Measurements from ENCODE around the gene ZDHHC22. TPM values are rescaled to one million over a fixed set of nuclear protein-coding genes. Genes with fewer than 3 reads are reported as not detected.

ZDHHC22 gene
- total RNA-seq, 1 donor from 2014 or later: not detected

DNA sequence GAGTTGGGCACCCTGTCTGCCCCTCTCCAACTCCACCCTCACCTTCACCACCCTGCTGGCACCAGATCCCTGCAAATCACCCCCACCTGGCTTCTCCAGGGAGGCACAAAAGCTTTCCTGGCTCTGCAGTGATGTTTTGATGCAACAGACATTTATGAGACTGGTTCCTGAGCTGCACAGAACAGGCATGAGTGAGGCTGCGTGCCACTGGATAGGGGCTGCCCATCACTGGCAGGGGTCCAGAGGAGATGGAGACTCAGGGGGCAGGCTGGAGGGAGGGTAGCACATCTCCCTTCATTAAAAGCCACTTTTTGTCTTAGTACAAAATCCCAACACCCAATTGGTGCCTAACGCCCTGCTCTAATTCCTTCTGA is 17.3 kb upstream of the ZDHHC22 start:
- ATAC-seq (ENCODE audit: poor library complexity): no peak
- DNase-seq: no peak
- intact Hi-C loops (cut with DNase I): no loop called here

DNA sequence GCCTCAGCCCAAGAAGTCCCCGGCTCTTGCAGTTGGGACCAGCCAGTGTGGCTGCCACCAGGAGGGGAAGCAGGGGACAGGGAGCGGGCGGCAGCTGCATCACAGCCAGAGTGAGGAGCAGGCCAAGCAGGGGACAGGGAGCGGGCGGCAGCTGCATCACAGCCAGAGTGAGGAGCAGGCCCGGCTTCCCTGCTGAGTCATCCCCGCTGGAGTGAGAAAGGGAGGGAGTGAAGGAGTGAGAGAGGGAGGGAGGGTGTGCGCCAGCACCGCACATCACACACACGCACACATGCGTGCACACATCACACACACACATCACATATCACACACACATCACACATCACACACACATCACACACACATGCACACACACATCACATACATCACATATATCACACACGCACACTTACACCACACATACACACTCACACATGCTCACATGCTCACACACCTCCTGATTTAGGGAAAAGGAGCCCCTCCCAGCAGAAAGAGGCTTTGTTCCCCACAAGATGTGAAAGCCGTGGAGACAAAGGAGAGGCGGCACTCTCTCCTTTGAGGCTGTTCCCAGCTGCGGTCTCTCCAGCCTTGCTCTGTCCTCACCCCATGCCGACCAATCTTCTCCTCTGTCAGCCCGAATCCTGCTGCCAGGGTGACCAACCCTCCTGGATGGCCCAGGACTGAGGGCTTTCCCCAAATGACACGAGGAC is 16.7 kb upstream of the ZDHHC22 start:
- intact Hi-C loops (cut with DNase I): no loop called here
- DNase-seq: peak; percentile 72
- peak; percentile 91 for ATAC-seq (ENCODE audit: poor library complexity)

DNA sequence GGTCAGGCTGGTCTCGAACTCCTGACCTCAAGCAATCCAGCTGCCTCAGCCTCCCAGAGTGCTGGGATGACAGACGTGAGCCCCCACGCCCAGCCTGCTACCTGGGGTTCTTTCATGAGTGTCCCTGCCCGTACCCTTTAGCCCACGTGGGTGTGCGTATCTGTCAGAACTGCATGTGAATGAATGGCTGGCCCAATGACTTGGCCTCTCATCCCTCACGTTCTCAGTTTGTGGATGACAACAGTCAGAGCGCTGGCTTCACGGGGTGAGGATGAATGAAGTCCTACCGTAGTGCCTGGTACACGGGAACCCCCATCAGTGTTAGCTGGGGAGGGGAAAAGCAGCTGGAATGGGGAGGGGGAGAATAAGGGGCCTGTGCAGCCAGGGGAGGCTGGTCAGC is 16.1 kb upstream of the ZDHHC22 start:
- DNase-seq (no peak), ATAC-seq (ENCODE audit: poor library complexity) (no peak)
- intact Hi-C loops (cut with DNase I): no loop called here

DNA sequence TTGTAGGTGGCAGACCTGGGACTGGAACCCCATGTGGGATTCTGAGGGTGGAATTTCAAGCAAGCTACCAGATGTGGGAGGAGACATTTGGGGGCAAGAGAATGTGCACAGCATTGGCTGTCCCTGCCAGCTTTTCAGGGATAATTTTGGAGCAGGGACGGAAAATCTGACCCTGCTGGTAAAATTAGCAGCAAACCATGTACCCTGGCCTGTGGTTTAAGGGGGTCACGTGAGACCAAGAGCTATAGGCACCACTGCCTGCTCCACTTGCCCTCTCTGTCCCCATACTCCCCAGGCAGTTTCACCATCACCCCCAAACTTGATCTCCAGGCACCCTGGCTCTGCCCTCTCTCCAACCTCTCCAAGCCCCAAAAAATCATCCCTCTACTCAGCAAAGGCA is 13.5 kb upstream of the ZDHHC22 start:
- DNase-seq: no peak
- intact Hi-C loops (cut with DNase I): loop anchor here (2.0 kb wide), 1 partner anchor 160 kb away; no protein-coding TSS in a partner anchor
- no peak for ATAC-seq (ENCODE audit: poor library complexity)

DNA sequence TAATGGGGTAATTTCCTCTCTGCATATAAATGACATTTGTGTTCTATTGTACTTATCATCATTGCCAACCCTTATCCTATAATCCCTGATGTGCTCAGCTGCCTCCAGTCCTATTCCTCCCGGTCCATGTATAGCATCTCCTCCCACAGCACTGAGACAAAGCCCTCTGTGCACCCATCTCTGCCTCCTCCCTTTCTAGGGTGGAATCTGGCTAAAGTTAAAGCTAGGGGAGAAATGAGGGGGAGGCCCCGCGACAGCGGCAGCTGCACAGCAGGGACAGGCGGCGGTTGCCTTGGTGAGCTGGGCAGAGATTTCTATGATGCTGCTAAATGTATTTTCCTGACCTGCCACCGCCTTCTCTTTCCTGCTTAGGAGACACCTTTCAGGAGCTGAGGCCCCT is 12.8 kb upstream of the ZDHHC22 start:
- intact Hi-C loops (cut with DNase I): loop anchor here (2.0 kb wide), 1 partner anchor 160 kb away; no protein-coding TSS in a partner anchor

DNA sequence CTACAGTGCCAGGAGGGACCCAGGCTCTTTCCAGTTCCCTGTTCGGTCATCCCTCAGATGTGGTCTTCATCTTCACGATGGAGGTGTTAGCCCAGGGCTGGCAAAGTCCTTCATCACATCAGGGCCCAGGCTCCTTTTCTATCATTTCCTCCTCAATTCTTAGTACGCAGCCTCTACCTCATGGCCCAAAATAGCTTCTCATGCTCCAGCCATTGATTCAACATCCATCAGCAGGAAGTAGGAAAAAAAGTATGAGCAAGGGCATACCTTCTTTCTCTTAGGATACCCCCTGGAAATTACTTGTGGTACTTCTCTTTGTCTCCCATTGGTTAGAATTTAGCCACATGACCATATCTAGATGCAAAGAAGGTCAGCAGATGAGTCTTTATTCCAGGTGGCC is 12.2 kb upstream of the ZDHHC22 start:
- no peak for DNase-seq
- intact Hi-C loops (cut with DNase I): loop anchor here (2.0 kb wide), 1 partner anchor 161 kb away; no protein-coding TSS in a partner anchor

More for the DNA sequence above, 12.8 kb upstream of the ZDHHC22 start:
- no peak for ATAC-seq (ENCODE audit: poor library complexity)
- DNase-seq: no peak

DNA sequence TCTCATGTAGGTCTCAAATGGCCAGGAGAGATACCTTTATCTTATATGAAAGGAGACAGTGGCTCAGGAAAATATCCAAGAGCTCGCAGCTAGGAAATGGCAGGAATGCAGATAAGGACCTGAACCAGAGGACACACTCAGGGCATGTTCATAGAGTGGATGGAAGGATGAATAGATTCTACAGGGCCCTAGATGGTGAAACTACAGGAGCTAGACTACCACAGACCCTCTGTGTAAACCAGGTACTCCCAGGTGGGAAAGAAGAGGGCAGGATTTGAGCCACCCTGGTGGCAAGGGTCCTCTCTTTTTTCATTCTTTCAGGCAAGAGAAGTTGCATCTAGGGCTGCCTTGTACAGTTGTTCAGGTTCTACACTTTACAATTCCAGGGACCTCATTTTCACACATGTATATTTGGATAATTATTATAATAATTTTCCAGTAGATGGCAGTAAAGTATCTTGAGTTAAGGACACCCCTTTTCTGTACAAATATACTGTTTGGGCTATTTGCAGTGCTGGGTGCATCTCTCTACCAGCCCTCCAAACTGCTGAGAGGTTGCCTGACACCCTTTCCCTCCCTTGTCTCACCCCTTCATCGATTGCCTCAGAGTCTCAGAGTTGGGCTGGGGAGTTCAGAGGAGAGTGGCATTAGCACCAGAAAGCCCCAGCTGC is 10.5 kb upstream of the ZDHHC22 start:
- DNase-seq: no peak
- ATAC-seq (ENCODE audit: poor library complexity): peak; percentile 38
- intact Hi-C loops (cut with DNase I): no loop called here

More for the DNA sequence above, 12.2 kb upstream of the ZDHHC22 start:
- ATAC-seq (ENCODE audit: poor library complexity): no peak

DNA sequence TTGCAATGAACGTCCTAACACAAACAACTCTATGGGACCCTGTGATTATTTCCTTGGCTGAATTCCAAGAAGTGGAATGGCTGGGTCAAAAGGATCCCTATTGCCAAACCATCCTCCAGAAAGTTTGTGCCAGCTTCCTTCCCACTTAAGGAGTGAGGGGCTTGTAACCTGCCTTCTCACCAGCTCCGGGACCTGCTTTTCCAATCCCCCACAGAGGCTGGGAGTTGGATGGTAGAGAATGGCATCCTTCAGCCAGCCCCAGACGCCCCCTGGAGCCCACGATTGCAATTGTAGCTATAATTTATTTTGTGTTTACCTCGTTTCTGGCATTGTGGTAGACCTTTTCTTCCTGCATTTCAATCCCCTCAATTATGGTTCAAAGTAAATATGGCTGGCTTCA is 9.7 kb upstream of the ZDHHC22 start:
- no peak for ATAC-seq (ENCODE audit: poor library complexity)
- intact Hi-C loops (cut with DNase I): no loop called here
- DNase-seq: no peak

DNA sequence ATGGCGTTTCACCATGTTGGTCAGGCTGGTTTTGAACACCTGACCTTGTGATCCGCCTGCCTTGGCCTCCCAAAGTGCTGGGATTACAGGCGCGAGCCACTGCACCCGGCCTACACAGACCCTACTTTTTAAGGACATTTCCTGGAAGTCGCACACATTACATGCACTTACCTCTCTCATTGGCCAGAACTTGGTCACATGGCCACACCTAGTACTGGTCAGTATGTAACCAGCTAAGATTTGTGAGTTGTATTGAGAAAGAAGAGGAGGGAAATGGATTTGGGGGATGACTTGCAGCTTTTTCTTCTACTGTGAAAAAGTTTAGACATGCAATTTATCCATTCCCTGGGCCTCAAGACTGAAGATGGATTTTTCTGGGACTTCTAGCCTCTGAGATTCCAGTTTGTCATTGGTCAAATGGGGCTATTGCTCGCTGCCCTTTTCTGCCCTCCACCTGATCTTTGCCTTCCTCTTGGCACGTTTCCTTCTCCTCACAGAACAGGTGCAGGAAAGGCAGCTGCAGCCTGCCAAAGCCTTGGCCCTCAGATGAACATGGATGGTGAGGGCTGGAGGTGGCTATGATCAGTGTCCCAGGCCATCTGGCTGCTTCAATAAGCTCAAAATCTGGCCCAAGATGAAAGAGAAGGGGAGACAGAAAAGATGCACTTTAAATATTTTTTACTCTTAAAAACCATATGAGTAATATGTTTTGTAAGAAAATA is 7.1 kb upstream of the ZDHHC22 start:
- ATAC-seq (ENCODE audit: poor library complexity) (no peak), DNase-seq (no peak)

DNA sequence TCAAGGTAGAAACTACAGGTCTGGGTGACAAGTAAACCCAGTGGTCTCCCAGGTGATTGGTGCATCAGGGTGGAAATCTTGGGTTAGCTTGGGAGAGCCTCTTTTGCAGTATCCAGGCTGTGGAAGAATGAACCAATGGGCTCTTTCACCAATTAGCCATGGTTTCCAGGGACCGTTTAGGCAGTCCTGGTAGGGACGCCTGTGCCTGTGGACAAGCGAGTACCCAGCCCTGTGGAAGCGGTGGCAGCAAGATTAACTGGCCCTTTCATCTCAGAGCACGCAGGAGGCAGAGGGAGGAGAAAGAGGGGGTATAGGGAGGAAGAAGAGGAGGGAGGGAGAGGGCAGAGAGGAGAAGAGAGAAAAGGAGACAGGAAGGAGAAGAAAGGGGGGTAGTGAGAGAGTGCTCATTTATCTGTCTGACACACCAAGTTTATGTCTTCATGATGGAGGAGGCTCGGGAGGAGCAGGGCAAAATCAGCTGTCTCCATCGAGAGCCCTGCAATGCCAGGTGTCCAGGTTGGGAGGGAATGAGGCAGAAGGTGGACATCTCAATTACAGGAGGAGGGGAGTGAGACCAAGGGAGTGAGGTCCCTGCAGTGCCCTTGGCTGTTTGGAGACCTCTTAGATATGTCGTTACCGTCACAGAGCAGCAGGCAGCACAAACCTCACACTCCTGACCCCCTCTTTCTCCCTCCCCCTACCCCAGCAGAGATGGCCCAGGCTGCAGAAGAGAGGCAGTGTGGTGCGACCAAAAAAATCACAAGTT is 4.6 kb upstream of the ZDHHC22 start:
- intact Hi-C loops (cut with DNase I): no loop called here
- ATAC-seq (ENCODE audit: poor library complexity) (no peak), DNase-seq (no peak)

More for the DNA sequence above, 7.1 kb upstream of the ZDHHC22 start:
- intact Hi-C loops (cut with DNase I): no loop called here

DNA sequence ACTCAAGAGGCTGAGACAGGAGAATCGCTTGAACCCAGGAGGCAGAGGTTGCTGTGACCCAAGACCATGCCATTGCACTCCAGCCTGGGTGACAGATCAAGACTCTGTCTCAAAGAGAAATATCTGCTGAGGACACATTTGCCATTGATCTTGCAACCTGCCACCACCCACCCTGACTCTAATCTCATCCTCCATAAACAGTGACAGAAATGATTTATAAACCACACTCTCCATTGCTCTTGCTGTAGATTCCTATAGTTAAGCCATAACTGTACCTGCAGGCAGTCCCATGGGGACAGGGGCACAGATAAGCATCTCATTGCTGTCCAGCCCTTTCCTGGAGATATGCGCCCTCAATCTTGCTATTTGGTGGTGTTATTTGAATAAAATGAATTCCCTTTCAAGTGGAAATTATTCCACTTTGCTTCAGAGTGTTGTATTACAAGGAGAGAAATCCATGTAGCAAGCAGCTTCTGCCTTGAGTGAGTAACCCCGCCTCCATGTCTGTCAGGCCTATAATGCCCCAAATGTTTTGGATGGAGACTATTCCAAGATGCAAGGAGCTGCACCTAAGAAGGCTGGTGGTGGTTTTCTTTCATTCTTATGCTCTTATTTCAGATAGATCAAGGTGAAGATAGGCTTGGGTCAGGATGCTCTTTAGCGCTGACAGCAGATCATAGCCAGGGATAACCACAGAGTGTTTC is 3.0 kb upstream of the ZDHHC22 start:
- intact Hi-C loops (cut with DNase I): no loop called here
- no peak for ATAC-seq (ENCODE audit: poor library complexity)
- no peak for DNase-seq

DNA sequence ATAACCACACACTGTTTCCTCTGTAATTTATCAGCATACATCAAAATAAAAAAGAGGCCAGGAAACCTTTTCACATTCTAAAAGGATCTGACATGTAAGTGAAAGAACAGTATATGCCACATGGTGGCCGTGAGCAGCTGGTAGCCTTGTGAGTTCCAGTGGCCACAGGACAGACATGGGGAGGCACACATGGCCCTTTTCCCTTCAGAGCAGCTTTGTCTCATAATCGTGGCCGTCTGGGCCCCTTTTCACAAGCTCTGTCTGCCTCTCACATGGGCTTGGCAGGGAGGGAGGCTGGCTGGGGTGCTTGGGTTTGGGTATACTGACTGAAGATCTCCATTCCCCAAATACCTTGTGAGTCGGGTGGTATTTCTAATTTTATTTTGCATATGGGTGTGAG is 1.5 kb upstream of the ZDHHC22 start:
- ATAC-seq (ENCODE audit: poor library complexity): no peak
- intact Hi-C loops (cut with DNase I): no loop called here
- no peak for DNase-seq

DNA sequence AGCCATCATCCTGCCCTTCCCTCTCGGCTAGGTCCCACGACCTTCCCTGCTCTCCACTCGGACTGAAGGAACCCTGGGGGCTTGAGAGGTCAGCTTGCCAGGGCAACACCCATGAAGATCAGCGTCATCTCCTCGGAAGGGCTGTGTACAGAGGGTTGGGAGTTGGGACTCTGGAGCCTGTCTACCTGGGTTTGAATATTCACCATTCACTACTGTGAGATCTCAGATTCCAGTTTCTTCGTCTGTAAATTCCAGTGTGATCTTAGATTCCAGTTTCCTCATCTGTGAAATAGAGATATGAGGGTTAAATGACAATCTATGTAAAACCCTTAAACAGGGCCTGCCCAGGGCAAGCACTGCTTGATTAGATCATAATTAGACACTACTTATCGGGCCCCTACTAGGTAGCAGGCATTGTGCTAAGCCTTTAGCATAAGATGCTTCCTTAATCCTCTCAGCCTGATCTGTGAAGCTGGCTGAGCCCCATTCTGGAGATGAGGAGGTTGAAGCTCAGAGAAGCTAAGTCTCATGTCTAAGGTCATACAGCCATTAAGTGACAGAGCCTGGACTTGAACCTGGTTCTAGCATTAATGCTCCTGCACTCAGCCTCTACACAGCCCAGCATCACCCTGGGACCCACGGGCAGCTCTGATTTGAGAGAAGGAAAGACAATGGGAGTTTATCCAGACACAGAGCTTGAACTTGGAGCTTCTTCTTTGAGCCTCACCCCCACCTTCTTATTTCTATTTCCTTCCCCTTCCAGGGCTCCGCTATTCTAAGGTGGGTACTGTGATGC is 612 bp upstream of the ZDHHC22 start:
- intact Hi-C loops (cut with DNase I): no loop called here
- no peak for ATAC-seq (ENCODE audit: poor library complexity)
- no peak for DNase-seq

DNA sequence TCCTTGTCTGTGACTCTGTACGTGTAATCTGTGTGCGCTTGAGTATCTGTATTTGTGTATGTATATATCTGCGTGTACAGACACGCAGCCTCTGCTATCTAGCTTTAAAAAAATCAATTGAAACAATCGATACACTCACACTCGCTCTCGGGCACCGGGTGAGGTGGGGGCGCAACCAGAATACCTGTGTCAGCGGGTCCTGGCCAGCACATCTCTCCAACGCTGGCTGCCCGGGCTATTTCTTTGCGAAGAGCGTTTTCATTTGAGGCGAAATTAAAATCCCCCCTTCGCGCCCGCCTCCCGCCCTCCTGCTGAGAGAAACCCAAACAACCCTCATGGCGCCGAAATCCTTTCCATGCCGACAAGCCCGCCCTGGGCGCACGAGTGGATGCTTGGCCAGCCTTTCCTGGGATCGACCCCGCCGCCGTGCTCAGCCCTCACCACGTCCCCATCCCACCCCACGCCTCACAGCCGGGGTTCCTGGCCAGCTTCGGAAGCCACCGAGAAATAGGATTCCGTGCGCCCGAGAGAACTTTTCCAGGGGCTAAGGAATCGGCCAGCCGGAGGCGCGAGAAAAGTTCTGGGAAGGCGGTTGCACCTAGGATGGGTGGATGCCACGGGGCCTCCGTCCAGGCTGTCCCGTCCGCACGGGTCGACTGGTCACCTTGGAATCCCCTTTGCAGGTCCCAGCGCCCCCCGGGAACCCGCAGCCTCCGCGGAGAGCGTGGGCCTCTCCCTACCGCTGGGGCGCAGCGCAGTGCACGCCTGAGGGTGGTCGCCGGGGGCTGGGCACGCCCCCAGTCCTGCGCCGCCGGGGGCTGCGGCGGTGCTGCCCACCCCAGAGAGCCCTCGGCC is 1.0 kb downstream of the ZDHHC22 start:
- intact Hi-C loops (cut with DNase I): no loop called here
- ATAC-seq (ENCODE audit: poor library complexity): no peak
- no peak for DNase-seq

DNA sequence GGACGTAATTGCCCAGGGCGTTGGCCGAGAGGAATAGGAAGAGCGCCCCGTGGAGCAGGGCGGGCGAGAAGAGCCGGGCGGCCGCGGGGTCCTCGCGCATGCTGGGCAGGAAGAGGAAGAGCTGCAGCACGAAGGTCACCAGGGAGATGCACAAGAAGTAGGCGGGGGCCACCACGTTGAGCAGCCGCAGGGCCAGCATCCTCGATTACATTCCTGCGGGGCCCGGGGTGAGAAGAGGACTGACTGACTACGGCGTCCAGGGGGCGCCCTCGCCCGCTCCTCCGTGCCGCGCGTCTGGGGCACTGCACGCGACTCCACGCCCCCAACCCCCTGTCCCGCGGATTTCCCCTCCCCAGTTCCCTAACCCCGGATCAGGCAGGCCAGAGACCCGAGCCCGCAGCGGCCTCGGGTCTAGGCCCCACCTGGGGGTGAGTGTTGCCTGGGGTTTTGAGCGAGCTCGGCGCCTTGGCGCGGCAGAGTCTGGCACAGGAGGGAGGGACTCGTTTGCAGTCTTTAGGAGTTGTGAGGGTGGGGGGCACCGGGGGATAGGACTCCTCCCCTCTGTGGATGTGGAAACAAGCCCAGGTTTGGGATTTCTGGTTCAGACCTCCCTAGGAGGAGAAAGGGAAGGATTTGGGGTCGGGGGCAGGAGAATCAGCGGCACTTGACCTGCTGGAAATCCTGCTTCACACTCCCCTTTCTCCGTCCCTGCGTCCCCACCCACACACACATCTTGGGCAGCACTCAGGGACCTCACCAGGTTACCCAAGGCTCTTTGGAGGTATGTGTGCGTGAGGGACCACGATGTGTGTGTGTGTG is 1.8 kb downstream of the ZDHHC22 start:
- ATAC-seq (ENCODE audit: poor library complexity): no peak
- DNase-seq: no peak
- intact Hi-C loops (cut with DNase I): no loop called here

DNA sequence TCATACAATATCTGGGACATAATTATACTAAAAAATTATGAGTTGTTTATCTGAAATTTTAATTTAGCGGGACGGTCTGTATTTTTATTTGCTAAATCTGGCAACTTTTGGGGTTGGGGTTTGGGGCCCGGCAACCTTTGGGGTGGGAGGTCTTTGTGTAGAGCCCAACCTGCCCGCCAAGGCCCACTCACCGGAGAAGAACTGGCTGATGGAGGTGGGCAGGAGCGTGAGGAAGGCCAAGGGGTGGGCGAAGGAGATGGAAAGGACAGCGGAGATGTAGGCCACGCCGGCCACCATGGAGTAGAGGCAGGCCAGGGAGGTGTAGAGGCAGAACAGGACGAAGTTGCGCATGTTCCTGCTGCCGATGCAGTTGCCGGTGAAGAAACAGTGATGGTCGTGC is 2.6 kb downstream of the ZDHHC22 start:
- intact Hi-C loops (cut with DNase I): no loop called here
- ATAC-seq (ENCODE audit: poor library complexity) (no peak), DNase-seq (no peak)
